Measurements from ENCODE around the gene IL1RAPL2. TPM values are rescaled to one million over a fixed set of nuclear protein-coding genes. Genes with fewer than 3 reads are reported as not detected.

Gene IL1RAPL2
- total and polyA plus RNA-seq, 2 of the 8 experiments (the other 6 are each of a cell fraction or from before 2014, with no cell fraction given), result 0.20 to 1.3 TPM

- H2BK120ac ChIP-seq (replicated peaks; ENCODE audit: low read depth, low read length), result no peak overlapping the region
- no peaks in the 10 kb centered on the region for H3K27me3 ChIP-seq (replicated peaks in 1 of 4; ENCODE audit: control insufficient read depth in 3 of 4, extremely low read depth in 1 of 4, insufficient read depth in 3 of 4, low read length in 3 of 4)
These were observed 961.8 kb downstream of the IL1RAPL2 start for GRCh38 chrX:105527759-105528158.

More at GRCh38 chrX:105527759-105528158, 961.8 kb downstream of the IL1RAPL2 start:
- Histone ChIP-seq H2BK15ac (ENCODE audit: low read length) (no peak overlapping the region), H4K5ac (ENCODE audit: insufficient read length, low read depth, low read length) (no peak overlapping the region), H3K23me2 (ENCODE audit: low read depth, low read length) (no peaks in the 10 kb centered on the region; the same call in 1 of the 2 replicates), H3K4me3 (ENCODE audit: extremely low read depth in 1 of 4, insufficient read depth in 2 of 4, low read depth in 3 of 4, low read length in 4 of 4) (no peak overlapping the region), H4K20me1 (replicated peaks in 1 of 2; ENCODE audit: control insufficient read depth in 1 of 2, insufficient read depth in 2 of 2, low read length in 2 of 2) (no peaks in the 10 kb centered on the region), H3K23ac (ENCODE audit: insufficient read length) (no peak overlapping the region), H4K91ac (replicated peaks; ENCODE audit: insufficient read length, low read length) (no peak overlapping the region), H3K14ac (ENCODE audit: insufficient read length) (no peak overlapping the region), H3K56ac (replicated peaks; ENCODE audit: insufficient read length, low read depth, low read length) (no peak overlapping the region), H2BK12ac (ENCODE audit: low read depth, low read length) (no peak overlapping the region), H3K79me1 (ENCODE audit: low read depth, low read length) (no peaks in the 10 kb centered on the region), H3K9me3 (ENCODE audit: insufficient read depth in 2 of 2, low read depth in 1 of 2, low read length in 1 of 2) (no peaks in the 10 kb centered on the region), H2AFZ (ENCODE audit: low read length) (no peak overlapping the region), H2AK5ac (ENCODE audit: low read depth, low read length) (no peak overlapping the region), H2BK20ac (ENCODE audit: low read length) (no peak overlapping the region), H3K4me2 (ENCODE audit: insufficient read depth in 1 of 2, low read depth in 2 of 2, low read length in 2 of 2) (no peak overlapping the region), H4K8ac (ENCODE audit: extremely low read depth, insufficient read depth, low read length) (no peak overlapping the region), H3K18ac (ENCODE audit: extremely low read depth, low read length) (no peak overlapping the region), H3K4ac (replicated peaks; ENCODE audit: insufficient read length, low read depth, low read length) (no peak overlapping the region), H3K27ac (ENCODE audit: low read depth, low read length) (no peak overlapping the region), H3K9ac (replicated peaks in 1 of 4; ENCODE audit: extremely low read depth in 1 of 4, low read depth in 3 of 4, low read length in 3 of 4) (no peak overlapping the region), H3K79me2 (ENCODE audit: control insufficient read depth in 1 of 2, insufficient read depth in 2 of 2, low read length in 2 of 2) (no peaks in the 10 kb centered on the region), H3K36me3 (ENCODE audit: control insufficient read depth in 2 of 4, insufficient read depth in 4 of 4, low read length in 3 of 4) (no peaks in the 10 kb centered on the region), H2BK5ac (ENCODE audit: low read depth, low read length) (no peak overlapping the region), H3K4me1 (replicated peaks in 1 of 4; ENCODE audit: control insufficient read depth in 3 of 4, insufficient read depth in 4 of 4, low read length in 3 of 4) (peaks cover 0 to 4% (median under 1%) of the 10 kb centered on the region in 4 experiments; a peak in 1 of 7 replicates)
- POLR2A ChIA-PET (ENCODE audit: partially characterized antibody), result no interaction called here
- FAIRE-seq (no peak), DNase-seq (ENCODE audit: low read depth in 1 of 2, low spot score in 2 of 2) (no peak)
- no peak for TF ChIP-seq TCF12 (IDR thresholded peaks at IDR 0.05; ENCODE audit: low read depth, low read length)
- CTCF ChIA-PET (ENCODE audit: partially characterized antibody), result no interaction called here
- 60% methylated on average over 1 of the region's 1 CpG; no CpG with 5 or more reads in 1 of the 2 experiments for WGBS, 2 experiments (ENCODE audit: extremely low coverage in 1 of 2, insufficient coverage in 1 of 2, insufficient read length in 1 of 2, insufficient replicate concordance in 2 of 2, low coverage in 1 of 2, low lambda C conversion rate in 2 of 2, missing lambda C conversion rate in 1 of 2)

Measured in H1 (cell line).